GM23248 (cell line): Measurements from ENCODE around the gene THNSL1.

Experiments
- EZH2 ChIP-seq: fragments of 200-600 bp; sonication (generic); IDR thresholded peaks from 2 replicates; pipeline ENCODE4 v1.6.1; 2018; ENCODE audit warnings: antibody characterized with exemption, mild to moderate bottlenecking; ENCODE audit not compliant: insufficient read depth, poor library complexity, severe bottlenecking
- EZH2phosphoT487 ChIP-seq: fragments of 200-600 bp; sonication (generic); IDR thresholded peaks from 2 replicates; pipeline ENCODE4 v1.6.1; 2018; ENCODE audit warnings: antibody characterized with exemption, moderate library complexity, mild to moderate bottlenecking, low read depth; ENCODE audit not compliant: insufficient read depth

- TF ChIP-seq EZH2phosphoT487 (no peak), EZH2 (no peak)
Measured at GRCh38 chr10:25024528-25024927, 8.1 kb downstream of the THNSL1 start.
